HG03442 (cell line): Measurements from ENCODE around the gene CEP128.

Experiments
- ATAC-seq: cut with Tn5 transposase; IDR thresholded peaks from one replicate; pipeline ENCODE4 v1.9.1; 2021; ENCODE audit warnings: mild to moderate bottlenecking, moderate library complexity; ENCODE audit not compliant: unreplicated experiment

The CEP128 gene

DNA sequence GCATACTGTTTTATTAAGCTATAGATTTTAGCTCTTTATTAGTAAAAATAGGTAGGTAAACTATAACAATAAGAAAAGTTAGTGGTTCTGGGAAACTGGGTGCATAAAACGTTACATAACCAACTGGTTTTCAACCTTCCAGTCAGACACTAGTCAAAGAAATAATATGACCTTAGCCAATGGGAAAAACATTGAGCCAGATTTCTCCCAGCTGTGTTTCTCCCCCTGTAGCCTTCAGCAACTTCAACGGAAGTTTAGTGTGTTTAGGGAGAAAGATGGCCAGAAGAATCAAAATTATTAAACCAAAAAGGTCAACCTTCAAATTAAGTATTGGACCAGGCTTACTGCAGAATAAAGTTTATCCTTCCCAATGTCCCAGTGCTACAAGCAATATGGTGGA, 446.8 kb downstream of the CEP128 start:
- ATAC-seq: no peak

DNA sequence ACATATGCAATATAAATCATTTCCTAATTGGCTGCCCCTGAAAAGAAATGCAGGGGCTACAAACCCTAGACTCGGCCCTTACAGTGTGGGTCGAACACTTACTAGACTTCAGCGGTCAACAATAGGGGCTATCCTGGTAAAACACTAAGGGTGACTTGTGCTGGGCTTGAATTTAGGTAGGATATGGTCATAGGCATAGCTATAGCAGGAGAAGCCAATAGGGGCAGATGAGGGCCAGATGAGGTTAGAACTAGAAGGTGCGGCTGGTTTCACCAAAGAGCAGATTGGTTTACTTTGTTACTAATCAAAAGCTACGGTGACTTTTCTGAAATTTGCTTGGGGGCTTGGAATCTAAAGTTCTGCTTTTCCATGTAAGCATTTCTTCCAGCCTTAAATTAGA, 447.9 kb downstream of the CEP128 start:
- ATAC-seq: no peak

DNA sequence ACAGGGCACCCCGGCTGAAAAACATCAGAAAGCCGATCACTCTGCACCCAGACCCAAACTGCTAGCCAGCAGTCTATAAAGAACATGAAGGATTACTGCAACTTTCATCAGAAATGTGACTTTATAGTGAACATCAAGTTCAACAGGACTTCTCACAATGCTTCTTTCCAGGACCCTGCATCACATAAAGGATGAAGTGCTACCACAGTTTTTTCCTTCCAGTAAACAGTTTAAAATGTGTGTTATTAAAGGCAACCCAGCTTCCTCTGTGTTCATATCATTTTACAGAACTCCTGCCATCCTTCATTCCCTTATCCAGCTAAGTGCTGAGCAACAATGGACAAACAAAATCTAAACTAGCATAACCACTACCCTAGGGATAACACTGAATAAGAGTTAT, 449.9 kb downstream of the CEP128 start:
- ATAC-seq: no peak

DNA sequence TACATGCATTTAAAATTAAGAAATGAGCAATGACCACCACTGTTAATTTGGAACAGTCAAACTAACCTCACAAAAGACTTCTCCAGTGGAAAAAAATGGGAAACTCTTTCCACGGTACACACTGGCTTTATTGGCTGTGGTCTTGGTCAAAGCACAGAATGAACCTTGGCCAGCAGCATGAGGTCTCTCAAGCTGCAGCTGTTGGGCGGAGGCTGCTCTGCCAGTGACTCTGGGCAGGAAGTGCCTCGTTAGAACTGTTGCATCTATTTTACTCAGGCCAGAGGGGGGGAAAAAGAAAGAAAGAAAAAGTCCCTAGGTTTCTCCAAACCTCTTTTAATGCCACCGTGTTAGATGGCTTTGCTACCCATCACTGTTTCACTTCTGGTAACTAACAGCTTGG, 450.4 kb downstream of the CEP128 start:
- ATAC-seq: peak; percentile 94

DNA sequence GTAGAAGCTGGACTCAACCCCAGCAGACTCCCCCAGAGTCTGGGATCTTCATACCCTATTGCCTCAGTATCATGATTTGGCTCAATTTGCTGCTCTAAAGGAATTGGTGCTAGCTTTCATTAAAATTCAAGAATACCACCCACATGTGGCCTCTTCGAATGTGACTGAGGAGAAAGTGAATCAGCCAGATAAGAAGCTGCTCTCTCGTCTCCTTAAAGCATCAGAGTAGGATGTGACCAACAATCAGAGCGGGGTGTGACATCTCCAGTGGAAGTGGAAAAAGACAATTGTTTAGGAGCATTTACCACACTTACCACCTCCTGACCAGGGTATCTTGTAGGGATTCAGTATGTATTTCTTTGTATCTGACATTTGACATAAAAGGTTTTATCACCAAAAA, 452.0 kb downstream of the CEP128 start:
- ATAC-seq: no peak

DNA sequence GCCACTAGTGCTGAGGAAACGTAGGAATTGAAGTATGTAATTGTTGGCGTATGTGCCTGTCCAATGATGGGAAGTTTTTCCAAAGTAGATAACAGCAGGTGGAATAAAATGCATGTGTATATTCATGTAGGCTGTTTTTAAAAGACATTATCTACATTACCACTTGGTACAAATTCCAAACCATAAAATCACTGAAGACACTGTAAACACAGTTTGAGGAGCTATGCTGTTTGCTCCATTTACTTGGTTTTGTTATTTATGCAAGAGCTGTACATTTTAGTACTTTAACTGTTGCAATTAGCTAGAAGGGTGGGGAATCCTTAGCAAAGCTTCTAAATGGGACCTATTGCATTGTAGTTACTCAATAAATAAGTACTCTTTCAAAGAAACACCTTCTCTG, 455.8 kb downstream of the CEP128 start:
- no peak for ATAC-seq

DNA sequence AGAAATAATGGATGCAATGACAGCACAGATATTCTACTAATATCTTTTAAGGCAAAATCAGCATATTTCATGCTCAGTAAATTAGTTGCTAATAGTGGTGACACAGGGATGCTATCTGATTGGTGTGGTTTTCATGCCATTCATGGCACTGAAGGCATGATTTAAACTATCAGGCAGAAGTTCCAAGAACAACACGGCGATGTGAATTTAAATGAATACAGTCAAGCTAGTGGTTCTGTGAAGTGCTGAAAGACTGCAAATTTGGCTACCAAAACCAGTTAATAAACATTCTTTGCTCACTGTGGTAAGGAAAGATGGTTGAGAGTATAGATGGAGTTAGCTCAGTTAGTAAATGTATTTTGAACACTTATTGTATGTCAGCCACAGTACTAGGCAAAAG, 458.2 kb downstream of the CEP128 start:
- ATAC-seq: no peak

DNA sequence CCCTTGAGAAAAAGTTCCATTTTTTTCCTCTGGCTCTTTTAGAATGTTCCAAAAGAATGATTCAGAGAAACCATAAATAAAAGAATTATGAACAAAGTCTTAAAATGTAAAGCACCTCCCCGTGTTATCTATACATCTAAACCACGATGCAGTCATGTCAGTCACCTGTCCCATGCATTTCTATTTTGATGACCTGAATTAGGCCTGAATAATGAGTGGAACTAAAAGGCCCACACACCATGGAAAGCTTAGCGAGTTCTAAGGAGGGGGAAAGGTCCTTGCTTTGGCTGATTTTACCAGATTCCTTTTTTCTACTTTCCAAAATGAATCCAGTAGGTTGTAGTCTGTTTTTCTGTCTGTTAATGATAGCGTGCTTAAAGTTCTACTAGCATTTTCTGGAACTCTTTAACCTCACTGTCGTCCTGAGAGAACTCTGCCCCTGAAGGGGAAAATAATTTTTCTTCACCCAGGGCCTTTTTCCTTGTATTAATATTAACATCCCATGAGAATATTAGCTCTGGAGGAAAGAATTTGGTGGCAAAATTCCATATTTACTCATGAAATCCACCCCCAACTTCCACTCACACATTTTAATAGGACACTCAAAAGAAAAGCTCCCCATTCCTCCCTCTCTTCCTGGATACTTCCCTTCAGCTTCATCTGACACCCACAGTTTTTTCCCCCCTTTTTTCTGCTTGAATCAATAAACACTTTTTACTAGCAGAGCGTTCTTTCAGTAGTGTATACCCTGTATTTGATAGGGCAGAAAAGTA, 464.0 kb downstream of the CEP128 start:
- ATAC-seq: no peak

DNA sequence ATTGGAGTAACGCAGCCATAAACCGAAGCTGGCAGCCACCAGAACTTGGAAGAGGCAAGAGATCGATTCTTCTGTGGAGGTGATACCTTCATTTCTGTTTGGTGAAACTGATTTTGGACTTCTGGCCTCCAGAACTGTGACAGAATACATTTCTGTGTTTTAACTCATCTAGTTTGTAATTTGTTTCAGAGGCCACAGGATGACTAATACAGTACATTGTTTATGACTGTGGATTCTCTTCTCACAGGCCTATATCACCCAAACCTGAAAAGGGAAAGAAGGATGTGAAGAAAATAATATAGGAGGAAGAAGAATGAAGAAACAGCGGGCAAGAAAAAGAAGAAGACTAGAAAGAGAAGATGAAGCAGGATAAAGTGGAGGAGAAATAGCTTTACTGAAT, 466.5 kb downstream of the CEP128 start:
- ATAC-seq: no peak

DNA sequence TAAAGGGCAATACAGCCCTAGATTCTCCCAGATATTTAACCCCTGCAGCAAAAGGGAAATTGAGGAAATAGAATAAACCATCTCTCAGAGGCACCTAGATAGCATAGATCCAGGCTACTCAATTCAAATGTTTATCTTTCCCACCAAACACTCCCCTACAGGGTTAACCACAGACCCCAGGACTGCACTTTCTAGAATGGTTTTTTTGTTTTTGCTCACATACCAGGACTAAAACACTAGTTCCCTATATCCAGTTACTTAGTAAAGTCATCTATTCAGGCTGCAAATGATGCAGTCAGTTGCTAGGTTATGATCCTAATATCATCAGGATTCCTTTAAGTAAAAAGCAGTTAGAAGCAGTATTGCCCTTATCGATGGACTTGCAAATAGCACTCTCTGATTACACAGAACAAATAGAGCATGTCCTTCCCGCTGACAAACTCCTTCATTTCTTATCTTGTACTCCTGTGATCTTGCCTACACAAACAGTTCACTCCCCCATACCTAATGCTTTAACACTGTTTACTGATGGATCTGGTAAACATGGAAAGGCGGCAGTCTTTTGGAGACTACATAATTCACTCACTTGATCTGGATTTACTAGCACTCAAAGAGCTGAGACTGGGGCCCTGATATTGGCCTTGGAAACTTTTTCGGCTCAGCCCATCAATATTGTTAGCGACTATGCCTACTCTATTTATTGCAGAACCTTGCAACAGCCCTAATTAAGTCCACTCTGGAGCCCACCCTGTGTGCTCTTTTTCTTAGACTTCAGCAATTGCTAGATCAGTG, 473.0 kb downstream of the CEP128 start:
- ATAC-seq: no peak

DNA sequence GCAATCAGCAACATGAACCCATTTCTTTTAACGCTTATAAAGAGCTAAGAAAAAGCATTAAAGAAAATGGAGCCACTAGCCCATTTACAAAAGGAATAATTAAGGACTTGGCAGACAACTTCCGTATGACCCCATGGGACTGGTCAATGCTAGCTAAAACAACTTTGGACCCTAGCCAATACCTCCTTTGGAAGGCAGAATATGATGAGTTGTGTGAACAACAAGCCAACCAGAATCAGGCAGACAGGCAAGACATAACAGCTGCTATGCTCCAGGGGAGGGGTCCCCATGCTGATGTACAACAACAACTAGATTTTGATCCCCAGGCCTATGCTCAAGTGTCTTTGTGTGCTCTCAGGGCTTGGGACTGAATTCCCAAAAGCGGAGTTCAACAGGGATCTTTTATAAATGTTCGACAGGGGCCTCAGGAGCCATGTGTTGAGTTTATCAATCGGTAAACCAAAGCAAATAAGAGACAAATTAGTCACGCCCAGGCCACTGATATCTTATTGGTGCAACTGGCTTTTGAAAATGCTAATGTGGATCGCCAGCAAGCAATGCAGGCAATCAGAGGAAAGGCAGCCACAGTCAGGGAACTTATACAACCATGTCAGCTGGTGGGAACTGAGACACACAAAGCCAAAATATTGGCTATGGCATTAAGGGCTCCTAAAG, 475.9 kb downstream of the CEP128 start:
- ATAC-seq: no peak

DNA sequence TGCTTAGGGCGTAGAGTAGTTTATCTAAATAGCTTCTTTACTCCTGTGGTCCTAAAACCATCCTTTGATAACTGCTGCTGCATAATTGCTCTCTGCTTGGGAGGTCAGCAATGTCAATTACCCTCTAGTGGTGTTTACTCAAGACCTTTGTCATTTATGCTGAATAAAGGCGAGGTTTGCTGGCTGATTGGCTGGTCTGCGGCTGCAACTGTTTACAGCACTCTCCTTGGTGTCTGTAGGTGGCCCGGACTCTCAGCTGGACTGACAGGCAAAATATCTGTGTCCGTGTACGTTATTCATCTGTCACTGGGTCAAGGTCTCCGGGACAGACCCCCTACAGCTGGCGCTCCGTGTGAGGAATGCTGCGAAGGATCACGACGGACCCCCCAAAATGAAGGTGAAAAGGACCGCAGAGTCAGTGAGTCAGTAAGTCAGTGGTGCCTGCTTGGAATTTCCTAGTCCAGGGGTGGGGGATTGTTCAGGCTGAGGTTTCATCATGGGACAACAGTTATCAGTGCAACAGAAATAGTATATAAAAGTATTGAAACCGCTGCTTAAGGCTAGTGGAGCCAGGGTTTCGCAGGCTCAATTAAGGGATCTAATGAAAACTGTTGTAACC, 476.9 kb downstream of the CEP128 start:
- no peak for ATAC-seq

DNA sequence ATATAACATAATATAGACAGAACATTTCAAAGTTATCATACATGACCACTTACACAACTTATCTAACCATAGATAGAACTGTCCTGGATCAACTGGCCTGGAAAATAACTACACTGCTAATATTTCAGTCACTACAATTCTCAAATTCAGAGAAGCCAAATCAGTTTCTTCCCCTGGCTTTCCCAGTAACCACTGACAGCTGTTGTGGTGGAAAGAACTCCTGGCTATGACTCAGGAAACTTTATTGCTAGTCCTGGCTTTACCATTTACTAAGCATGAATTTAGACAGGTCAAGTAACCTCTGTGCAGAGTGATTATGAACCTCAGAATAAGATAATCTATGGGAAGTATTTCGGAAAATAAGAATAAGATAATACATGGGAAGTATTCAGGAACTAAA, 485.3 kb downstream of the CEP128 start:
- no peak for ATAC-seq

DNA sequence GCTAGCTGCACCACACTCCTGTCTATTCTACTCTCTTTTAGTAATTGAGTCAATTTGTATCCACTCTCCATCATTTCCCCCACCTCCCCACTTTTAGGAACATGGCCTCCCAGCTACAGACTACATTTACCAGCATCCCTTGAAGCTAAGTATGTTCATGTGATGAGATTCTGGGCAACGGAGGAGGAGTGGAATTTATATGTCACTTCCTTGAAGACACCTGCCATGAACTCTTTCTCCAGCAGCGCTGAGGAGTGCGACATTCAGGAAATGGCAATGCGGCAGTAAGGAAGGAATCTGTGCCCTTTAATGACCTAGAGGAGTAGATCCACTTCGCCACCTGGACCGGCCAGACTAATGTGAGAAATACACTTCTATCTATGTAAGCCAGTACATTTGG, 486.5 kb downstream of the CEP128 start:
- no peak for ATAC-seq

DNA sequence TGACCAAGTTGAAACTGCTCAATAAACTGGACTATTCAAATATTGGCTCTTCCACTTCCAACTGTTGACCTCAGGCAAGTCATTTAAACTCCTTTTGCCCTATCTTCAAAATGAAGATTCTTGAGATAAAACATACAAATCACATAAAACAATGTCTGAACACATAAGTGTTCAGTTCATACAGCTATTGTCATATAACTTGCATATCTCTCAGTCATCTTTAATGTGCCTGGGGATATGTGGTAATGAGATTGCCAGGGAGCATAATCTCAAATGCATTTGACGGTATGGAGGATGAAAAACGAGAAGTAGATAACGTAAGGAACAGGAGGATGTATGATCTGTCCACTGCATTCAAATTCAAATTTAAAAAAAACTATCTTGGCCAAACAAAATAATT, 493.3 kb downstream of the CEP128 start:
- ATAC-seq: no peak

DNA sequence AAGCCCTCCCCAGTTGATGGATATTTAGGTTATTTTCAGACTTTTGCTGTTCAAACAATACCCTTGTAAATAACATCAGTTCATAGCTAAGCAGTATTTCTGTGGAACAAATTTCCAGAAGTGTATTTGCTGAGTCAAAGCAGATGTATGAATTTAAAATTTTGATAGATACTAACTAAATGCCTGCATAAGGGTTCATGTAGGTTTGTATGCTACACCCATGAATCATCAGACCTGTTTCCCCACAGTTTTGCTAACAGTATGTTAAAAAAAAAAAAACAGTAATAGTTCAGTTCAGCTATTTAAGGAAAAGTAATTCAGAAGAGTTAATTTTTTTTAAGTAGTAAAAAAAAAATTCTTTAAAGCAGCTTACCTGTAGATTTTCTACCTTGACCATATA, 494.1 kb downstream of the CEP128 start:
- no peak for ATAC-seq
